Esophagus muscularis mucosa (tissue), 3 donors: Measurements from ENCODE around the gene PCDHB12.

Source experiments
- CTCF ChIP-seq, 3 experiments: fragments of 200-600 bp in 2 of 3; fragments of 450-650 bp in 1 of 3; sonication (generic) in 2 of 3; IDR thresholded peaks; one replicate each; pipeline ENCODE4 v1.5.1; 2017 to 2019; ENCODE audit warnings: antibody characterized with exemption in 3 of 3, mild to moderate bottlenecking in 2 of 3, moderate library complexity in 1 of 3
- POLR2A ChIP-seq: fragments of 450-650 bp; IDR thresholded peaks from one replicate; pipeline ENCODE4 v1.6.1; 2017; ENCODE audit warnings: antibody characterized with exemption, moderate library complexity, mild to moderate bottlenecking, low read depth
- POLR2AphosphoS5 ChIP-seq, 2 donors: sonication (generic); formaldehyde crosslinking; IDR thresholded peaks; one replicate each; pipeline ENCODE4 v1.6.1; 2017; ENCODE audit warnings: antibody characterized with exemption in 2 of 2

GRCh38 chr5:141175933-141176332, 32.6 kb upstream of the PCDHB12 start:
- no peak for TF ChIP-seq POLR2A
- TF ChIP-seq CTCF (IDR thresholded peaks at IDR 0.05): no peak
- no peak for TF ChIP-seq POLR2AphosphoS5 (IDR thresholded peaks at IDR 0.05)
